Skin epidermis (tissue), 12 donors: Measurements from ENCODE around the gene ELMO1.
"Not testable (repeated sequence)": the region's sequence is repeated elsewhere in the genome, so short reads cannot be mapped to it uniquely, and the experiment has no call there.

Source experiments
- H3K27ac ChIP-seq, 21 experiments: fragments of 200-600 bp; sonication (generic) in 11 of 21; one replicate each; pipeline ENCODE4 v1.5.0; 2020; ENCODE audit warnings: mild to moderate bottlenecking in 3 of 21, inconsistent platforms in 2 of 21, moderate library complexity in 2 of 21
- H3K4me3 ChIP-seq, 7 experiments: fragments of 200-600 bp; sonication (generic) in 2 of 7; one replicate each; pipeline ENCODE4 v1.5.0; 2020; ENCODE audit warnings: inconsistent platforms in 2 of 7, mild to moderate bottlenecking in 2 of 7, moderate library complexity in 1 of 7

Gene ELMO1

DNA sequence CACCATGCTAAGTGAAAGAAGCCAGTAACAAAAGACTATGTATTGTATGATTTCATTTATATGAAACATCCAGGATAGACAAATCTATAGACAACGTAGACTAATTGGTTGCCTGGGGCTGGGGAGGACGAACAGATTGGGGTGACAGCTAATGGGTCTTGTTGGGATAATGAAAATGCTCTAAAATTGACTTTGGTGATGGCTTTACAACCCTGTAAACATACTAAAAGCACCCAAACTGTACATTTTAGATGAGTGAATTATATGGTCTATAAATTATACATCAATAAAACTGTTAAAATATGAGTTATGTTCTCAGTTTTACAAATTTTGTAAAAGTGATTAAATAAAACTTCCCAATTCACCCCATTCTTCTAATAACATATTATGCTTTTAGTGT, 261.5 kb downstream of the ELMO1 start:
- Histone ChIP-seq H3K4me3 (no peak overlapping the region), H3K27ac (no peak overlapping the region)

DNA sequence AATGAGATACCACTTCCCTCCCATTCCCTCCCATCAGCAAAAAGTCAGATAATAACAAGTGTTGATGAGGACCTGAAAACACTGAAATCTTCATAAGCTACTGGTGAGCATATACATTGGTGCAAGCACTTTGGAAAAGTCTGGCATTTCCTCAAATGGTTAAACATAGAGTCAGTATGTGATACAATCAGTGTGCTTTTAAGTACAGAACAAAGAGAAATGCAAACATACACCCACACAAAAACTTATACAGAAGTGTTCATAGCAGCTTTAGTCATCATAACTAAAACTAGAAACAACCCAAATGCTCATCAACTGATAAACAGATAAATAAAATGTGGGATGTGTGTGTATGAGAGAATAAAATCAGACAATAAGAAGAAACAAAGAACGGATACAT, 261.9 kb downstream of the ELMO1 start:
- Histone ChIP-seq H3K4me3 (no peak overlapping the region), H3K27ac (no peak overlapping the region)

DNA sequence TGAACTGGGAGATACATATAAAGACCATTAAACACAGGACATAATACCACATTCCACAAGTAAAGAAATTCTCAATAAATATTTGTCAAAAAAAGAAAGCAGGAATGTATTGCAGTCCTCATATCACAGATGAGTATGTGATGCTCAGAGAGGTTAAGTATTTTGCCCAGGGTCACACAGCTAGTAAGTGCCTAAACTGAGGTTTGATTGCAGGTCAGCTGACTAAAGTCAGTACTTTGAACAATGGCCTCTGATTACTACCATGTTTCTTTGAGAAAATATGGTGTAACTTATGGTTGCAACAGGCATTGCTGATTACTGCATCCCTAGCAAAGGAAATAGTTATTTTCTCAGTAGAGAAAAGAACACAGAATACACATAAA, 267.1 kb downstream of the ELMO1 start:
- Histone ChIP-seq H3K27ac (peak overlapping the region in 1 of 21 experiments; percentile 24), H3K4me3 (no peak overlapping the region)

DNA sequence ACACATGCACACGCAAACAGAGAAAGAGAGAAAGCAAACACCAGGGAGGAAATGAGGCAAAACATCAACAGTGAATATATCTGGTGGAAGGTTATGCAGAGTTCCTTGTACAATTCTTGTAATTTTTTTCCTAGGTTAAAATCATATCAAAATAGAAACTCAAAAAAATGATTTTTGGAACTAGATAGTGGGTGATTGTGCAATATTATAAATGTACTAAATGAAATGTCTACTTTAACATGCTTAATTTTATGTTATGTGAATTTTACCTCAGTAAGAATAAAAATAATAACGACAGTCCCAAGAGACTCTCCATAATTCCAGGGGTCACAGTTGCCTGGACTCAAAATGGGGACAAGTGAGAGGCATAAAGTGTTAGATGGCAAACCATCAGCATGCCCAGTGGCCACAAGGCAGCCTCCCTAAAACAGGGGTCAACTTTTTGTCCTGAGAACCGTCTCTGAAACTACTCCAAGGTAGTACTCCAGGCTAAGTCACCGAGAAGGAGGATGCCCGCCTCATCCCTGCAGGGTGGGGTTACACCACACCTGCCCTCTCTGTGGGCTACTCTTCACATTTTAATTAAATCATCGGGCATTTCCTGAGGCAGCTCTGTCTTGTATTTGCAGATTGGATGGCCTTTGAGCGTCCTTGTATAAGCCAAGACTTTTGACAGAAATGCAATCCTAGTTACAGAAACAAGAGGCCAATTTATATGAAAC, 267.7 kb downstream of the ELMO1 start:
- no peak overlapping the region for H3K4me3 ChIP-seq
- no peak overlapping the region for H3K27ac ChIP-seq

DNA sequence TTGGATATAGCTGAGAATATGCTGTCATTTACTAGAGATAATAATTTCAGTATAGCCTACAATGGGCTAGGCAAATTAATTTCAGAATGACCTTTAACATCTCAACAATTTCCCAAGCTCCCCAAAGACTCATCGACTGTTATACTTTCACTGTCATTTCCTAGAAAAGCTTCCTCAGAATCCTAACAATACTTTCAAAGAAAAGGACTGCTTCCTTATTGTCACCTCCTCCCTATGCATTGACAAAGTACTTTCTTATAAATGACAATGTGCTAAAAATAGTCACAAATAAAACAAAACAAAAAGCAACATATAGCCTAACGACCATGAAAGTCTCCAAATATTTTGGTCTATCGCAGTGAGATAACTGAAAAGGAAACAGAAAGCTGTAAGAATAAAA, 272.6 kb downstream of the ELMO1 start:
- Histone ChIP-seq H3K27ac (no peak overlapping the region), H3K4me3 (no peak overlapping the region)

DNA sequence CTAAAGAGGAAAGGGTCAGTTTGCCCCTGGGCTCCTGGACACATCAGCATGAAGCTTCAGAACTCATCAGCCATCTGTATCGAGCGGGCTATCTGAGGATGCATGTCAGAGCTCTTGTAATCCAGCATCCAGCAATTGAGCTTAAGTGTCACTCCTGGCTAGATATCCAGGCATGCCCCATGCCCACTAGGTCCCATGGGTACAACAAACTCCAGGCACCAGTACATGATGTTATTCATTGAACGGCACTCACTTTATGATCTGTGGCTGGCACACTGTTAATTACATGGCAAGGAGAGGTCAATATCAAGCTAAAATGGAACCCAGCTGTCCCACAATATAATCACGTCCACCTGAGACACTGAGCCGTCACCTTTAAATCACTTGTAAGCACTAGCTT, 274.2 kb downstream of the ELMO1 start:
- Histone ChIP-seq H3K27ac (no peak overlapping the region), H3K4me3 (no peak overlapping the region)

DNA sequence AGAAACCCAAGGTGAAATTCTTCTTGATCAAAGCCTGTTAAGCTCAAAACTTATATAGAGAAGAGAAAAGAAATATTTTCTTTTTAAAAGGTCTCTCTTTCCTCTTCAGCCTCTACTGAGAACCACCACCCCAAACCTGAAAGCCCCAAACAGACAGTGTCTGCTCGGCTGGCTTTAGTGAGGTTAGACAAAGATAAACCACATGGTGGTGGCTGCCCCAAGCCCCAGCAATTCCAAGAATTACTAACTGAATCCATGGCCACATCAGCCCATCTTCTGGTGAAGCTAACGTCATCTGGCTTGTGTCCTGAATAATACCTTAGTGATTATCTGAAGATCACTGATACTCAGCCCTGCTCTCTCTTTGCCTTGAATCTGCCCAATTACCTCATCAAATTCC, 275.0 kb downstream of the ELMO1 start:
- H3K27ac ChIP-seq: no peak overlapping the region
- H3K4me3 ChIP-seq: no peak overlapping the region

DNA sequence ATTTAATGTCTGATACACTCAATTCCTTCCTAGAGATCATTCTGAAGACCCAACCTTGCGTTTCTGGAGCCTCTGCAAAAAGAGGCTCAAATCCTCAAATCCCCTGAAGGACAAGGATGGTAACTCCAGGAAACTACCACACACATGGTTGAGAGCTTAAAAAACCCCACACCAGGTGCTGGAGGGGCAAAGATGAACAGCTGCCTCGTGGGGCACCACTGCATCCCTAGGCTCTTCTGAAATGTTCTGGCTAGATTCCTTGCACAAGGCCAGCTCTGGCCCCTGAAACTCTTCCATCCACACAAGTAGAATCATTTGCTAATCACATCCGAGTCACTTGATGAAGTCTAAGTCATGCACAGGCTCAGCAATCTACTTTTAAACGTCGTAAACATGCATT, 286.6 kb downstream of the ELMO1 start:
- H3K27ac ChIP-seq: no peak overlapping the region
- no peak overlapping the region for H3K4me3 ChIP-seq

DNA sequence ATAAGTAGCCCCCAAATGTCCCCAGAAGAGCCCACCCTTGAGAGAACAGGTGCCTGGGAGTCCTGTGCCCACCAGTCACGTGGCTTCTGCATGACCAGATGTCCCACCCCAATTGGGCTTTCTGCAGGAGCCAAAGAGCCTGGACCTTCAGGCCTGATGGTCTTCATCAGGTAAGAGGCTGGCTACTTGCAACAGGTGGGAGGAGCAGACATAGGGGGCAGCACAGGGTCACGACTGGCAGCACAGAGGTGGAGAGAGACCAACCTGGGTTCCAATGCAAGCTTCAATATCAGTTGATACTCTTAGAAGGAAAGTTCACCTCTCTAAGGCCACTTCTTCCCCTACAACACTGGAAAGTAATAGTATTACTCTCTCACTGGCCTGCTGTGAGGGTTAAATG, 288.0 kb downstream of the ELMO1 start:
- Histone ChIP-seq H3K4me3 (no peak overlapping the region), H3K27ac (no peak overlapping the region)

DNA sequence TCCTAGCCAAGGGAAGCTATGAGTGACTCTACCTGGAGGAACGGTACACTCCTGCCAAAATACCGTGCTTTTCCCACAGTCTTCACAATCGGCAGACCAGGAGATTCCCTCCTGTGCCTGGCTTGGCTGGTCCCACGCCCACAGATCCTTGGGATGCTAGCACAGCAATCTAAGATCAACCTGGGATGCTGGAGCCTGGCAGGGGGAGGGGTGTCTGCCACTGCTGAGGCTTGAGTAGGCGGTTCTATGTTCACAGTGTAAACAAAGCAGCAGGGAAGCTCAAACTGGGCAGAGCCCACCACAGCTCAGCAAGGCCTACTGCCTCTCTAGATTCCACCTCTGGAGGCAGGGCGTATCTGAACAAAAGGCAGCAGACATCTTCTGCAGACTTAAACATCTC, 295.3 kb downstream of the ELMO1 start:
- Histone ChIP-seq H3K4me3 (no peak overlapping the region), H3K27ac (no peak overlapping the region)

DNA sequence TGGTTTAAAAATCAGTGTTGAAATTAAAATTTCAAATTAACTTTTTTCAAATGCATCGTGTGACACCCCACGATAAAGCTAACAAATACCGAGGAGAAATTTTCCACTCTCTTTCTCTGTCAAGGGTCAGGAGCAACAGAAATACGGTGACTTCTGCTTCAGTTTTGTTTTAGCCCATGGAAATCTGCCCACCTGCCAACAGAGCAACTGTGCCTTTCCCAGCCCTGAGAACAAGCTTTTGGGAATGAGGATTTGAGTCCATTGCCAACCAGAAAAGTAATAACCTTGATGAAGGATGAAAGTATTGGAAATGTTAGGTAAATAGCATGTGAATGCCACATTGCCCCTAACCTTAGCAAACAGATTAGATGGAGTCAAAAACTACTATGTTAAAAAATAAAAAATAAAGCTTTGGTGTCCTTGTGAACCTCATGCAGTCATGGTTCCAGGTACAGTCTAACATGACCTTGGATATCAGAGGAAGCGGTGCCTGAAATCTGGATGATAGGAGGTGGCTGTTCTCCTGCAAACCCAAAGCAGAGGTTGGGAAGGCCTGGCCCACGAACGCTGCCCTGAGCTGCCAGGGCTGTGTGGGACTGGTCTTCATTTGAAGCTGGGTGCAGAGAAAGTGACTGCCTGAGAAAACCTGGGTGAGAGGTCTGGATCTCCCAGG, 296.8 kb downstream of the ELMO1 start:
- Histone ChIP-seq H3K27ac (no peak overlapping the region), H3K4me3 (no peak overlapping the region)

DNA sequence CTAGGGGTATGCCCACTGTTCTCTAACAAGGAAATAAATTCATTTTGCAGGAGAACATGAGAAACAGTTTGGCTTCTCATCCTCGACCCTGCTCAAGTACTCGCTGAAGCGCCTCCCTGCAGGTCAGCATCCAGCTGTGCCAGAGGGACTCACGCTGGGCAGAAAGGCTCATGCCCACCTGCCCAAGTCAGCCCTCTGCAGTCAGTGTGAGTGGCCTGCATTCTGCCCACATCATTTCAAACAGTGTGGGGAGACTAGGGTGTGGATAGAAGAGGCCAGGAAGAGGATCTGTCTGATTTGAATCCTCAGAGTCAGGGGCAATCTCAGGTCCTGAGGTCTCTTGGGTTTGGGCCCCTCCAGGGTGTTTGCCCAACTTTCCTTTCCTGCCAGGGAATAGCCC, 297.8 kb downstream of the ELMO1 start:
- no peak overlapping the region for H3K27ac ChIP-seq
- no peak overlapping the region for H3K4me3 ChIP-seq

DNA sequence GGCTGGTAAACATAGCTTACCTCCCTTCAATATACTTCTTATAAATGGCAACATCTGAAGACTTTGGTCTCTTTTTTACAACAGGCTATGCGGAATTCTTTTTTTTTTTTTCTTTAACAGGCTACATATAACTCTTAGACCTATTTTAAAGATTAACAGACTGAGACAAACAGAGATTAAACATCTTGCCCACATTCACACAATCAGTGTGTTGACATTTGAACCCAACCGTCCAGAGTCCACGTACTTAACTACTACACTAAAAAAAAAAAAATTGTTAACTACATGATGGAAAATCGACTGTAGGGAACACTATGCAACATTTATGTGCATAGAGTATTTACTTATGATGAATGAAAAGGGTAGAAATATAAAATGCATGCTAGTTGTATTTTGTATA, 298.5 kb downstream of the ELMO1 start:
- H3K27ac ChIP-seq: no peak overlapping the region
- no peak overlapping the region for H3K4me3 ChIP-seq

DNA sequence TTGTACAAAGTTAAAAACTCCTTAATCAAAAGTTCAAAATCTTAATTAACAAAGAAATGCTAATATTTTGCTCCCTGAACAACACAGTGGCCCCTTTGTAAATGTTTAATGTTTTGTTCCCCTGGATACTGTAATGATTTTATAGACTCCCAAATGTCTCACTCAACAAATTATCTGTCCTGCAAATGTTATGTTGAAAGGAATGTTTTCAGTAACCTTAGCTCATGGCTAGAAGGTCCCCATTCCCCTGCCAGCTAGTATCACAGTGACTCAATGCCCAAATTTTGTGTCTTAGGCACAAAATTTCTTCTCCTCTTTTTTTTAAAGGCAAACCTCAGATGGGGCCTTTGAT, 298.9 kb downstream of the ELMO1 start:
- no peak overlapping the region for H3K27ac ChIP-seq
- H3K4me3 ChIP-seq: no peak overlapping the region

DNA sequence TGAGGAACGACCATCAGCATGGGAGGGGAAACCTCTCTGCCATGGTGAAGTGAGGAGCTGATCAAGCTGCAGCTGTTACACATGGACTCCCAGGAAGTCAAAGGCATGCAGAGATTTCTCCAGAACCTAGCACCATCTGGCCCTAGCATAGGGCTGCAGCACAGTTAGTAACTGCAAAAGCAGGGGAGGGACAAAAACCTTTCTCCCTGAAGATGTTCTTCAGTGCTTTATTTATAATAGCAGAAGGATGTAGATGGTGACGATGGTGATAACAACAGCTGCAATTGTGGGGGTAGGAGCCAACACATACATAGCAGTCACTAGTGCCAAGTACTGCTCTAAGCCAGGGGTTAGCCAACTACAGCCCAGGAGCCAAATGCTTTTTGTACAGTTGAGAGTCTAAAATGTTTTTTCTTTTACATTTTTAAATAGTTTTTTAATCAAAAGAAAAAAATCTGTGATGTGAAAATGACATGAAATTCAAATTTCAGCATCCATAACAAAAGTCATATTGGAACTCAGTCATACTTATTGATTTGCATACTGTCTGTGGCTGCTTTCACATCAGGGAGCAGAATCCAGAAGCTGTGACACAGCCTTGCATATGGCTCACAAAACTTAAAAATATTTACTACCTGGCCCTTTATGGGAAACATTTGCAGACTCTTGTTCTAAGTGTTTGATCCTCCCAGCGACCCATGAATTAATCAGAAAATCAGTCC, 299.5 kb downstream of the ELMO1 start:
- no peak overlapping the region for H3K4me3 ChIP-seq
- H3K27ac ChIP-seq: no peak overlapping the region

DNA sequence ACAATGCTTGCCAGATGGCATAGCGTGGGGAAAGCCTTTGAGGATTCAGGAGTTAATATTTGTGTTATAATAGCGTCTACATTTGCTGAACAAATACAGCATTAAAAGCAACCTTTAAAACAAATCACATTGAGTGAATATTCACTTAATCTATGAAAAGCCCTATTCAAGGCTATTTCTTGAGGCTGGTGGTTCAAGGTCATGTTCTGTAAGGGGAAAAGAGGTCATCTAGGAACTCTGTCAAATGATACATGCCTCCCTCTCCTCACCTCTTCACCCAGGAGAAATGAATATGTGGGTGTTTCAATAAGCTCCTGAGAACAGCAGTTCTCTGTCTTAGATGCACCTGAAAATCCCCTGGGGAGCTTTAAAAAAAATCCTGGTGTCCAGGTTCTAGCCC, 303.0 kb downstream of the ELMO1 start:
- H3K4me3 ChIP-seq: no peak overlapping the region
- no peak overlapping the region for H3K27ac ChIP-seq

DNA sequence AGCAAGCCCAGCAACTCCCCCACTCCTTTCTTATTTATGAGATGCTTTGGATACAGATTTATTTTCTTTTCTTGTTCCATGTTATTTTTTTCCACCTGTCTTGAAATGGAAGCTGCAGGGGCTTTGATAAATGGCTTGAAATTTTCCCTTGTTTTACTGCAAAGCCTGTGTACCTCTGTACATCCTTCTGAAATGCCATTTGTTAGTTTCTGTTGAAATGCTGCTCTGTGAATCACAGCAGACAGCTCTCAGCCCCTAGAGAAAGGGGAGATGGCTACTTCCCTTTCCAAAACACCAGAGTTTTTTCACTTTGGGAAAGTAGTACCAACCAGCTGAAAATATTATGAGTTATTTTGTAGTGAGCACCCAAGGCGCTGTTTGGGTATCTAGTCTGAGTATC, 304.2 kb downstream of the ELMO1 start:
- H3K27ac ChIP-seq: no peak overlapping the region
- H3K4me3 ChIP-seq: no peak overlapping the region

DNA sequence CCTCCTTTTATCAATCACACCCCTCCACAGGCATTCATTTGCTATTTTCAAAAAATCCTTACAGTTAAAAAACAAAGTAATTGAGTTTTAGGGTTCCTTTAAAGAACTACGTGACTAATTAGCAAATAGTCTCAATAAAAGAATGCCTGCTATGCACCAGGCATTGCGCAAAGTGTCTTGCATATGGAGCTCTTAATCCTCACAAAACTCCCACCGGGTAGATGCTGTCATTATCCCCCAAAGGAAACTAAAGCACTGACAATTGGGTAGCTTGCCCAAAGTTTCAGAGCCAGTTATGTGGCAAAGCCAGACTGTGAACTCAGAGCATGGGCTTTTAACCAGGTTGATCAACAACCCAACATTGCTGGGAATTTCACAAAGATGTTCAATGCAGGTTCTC, 305.7 kb downstream of the ELMO1 start:
- H3K27ac ChIP-seq: no peak overlapping the region
- no peak overlapping the region for H3K4me3 ChIP-seq

DNA sequence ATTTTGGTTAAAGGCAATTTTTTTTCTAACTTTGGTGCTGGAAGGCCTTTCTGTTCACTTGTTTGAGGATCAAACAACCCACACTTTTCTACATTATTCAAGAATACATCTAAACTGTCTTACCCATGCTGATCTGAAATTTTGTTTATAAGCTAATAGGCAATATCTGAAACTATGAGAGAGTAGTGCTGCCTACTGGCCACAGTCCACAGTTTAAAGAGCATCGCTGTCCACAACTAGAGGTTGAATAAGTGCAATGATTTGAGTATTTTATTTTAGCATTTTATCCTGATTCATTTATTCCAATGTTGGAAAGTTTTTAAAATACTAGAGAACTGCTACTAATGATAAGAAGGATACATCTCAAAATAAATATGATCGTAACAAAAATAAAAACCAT, 306.9 kb downstream of the ELMO1 start:
- no peak overlapping the region for H3K27ac ChIP-seq

DNA sequence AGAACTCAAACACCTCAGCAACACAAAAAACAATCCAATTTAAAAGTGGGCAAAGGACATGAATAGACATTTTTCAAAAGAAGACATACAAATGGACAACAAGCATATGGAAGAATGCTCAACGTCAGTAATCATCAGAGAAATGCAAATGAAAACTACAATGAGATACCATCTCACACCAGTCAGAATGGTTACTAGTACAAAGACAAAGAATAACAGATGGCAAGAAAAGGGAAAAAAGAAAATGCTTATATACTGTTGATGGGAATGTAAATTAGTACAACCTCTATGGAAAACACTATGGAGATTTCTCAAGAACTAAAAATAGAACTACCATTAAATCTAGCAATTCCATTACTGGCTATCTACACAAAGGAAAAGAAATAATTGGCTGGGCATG, 314.8 kb downstream of the ELMO1 start:
- H3K4me3 ChIP-seq, H3K27ac ChIP-seq: not testable (repeated sequence)

More for the DNA sequence above, 306.9 kb downstream of the ELMO1 start:
- H3K4me3 ChIP-seq: no peak overlapping the region

DNA sequence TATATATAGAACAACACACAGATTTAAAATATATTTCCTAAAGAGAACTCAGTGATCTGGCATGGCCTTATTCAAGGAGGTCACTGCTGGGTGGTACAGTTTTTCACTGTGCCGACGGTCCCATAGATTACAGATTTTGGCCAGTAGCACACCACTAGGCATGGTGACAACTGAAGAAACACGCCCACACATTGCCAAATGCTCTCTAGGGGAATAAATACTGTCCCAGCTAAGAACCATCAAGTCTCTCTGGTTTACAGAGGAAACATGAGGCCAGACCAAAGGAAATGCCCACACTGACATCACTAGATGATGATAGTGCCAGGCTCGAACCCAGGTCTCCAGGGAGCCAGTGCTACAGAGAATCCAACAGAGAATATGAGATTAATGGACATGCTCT, 316.8 kb downstream of the ELMO1 start:
- no peak overlapping the region for H3K4me3 ChIP-seq
- no peak overlapping the region for H3K27ac ChIP-seq
